ENCODE data around the gene UCN3. TPM values are rescaled to one million over a fixed set of nuclear protein-coding genes. Genes with fewer than 3 reads are reported as not detected.
A peak's percentile ranks its signal among the peaks of the same experiment; 100 is the strongest.

The UCN3 gene
- total and polyA plus RNA-seq, 10 of the 15 experiments (the other 5 are each of a cell fraction or from before 2014, with no cell fraction given) = not detected

GRCh38 chr10:5362873-5363272 lies 1.9 kb upstream of the UCN3 start:
- H2AFZ ChIP-seq (ENCODE audit: control insufficient read depth, low read depth, low read length) = no peak overlapping the region
- H3K79me2 ChIP-seq (ENCODE audit: control insufficient read depth, insufficient read depth, low read length) = no peaks in the 10 kb centered on the region
- ChIA-PET RAD21 (ENCODE audit: unreplicated experiment) (no interaction called here), SMC1A (ENCODE audit: uncharacterized antibody, unreplicated experiment) (no interaction called here), CTCF (no interaction called here), POLR2A (no interaction called here)
- no peaks in the 10 kb centered on the region for H3K27me3 ChIP-seq (replicated peaks in 1 of 2; ENCODE audit: control insufficient read depth in 2 of 2, insufficient read depth in 2 of 2, low read length in 1 of 2)
- in situ Hi-C loops (cut with MboI) (no loop called here), intact Hi-C loops (cut with micrococcal nuclease; ENCODE audit: unreplicated experiment) (no loop called here)
- no peaks in the 10 kb centered on the region for H4K20me1 ChIP-seq (ENCODE audit: control insufficient read depth, insufficient read depth)
- DNase-seq (ENCODE audit: low read depth, low spot score) (no peak), ATAC-seq (no peak), FAIRE-seq (no peak)
- H3K4me2 ChIP-seq (ENCODE audit: control insufficient read depth, insufficient read depth) = no peak overlapping the region
- BruUV-seq (replicated peaks) = no TSS peak
- no peak overlapping the region for H3K9ac ChIP-seq (ENCODE audit: control insufficient read depth, insufficient read depth, low read length)
- H3K36me3 ChIP-seq (ENCODE audit: control insufficient read depth in 2 of 2, insufficient read depth in 2 of 2, low read length in 1 of 2) = no peaks in the 10 kb centered on the region
- no peaks in the 10 kb centered on the region for H3K9me3 ChIP-seq (replicated peaks; ENCODE audit: control insufficient read depth, insufficient read depth, low read length)
- no peak overlapping the region for H3K4me3 ChIP-seq
- no peak overlapping the region for H3K27ac ChIP-seq (ENCODE audit: control insufficient read depth, insufficient read depth)
- H3K4me1 ChIP-seq (ENCODE audit: control insufficient read depth, insufficient read depth, low read length) = no peaks in the 10 kb centered on the region
- TF ChIP-seq ZNF592 (IDR thresholded peaks at IDR 0.05) = no peak
- TF ChIP-seq ZNF24 (IDR thresholded peaks at IDR 0.05) = peak; percentile 97
- TF ChIP-seq PKNOX1 (IDR thresholded peaks at IDR 0.05) = no peak

Data from GM12878 (cell line).